GM19351 (cell line): ENCODE data around the gene DOCK9.
A peak's percentile ranks its signal among the peaks of the same experiment; 100 is the strongest.

Source experiments
- ATAC-seq: cut with Tn5 transposase; IDR thresholded peaks from one replicate; pipeline ENCODE4 v1.9.1; 2021; ENCODE audit warnings: mild to moderate bottlenecking, moderate library complexity; ENCODE audit not compliant: unreplicated experiment

DOCK9 gene

DNA sequence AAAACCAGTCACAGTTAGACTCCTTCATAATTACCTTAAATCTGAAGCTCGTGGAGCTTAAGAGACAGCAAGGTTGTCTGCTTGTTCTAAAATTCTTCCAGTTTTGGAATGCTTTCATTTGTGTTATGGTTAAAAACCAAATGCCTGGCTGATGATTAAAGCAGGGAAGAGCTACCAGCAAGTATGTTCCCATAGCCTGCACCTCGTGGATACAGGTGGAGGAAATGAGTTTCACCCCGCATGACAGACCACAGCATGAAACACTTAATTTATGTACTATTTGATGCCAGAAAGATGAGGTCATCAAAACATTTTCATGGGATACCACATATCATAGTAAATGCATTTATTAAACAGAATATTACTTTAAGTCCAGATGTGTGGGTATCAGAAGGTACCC, 416 bp upstream of the DOCK9 start:
- ATAC-seq: no peak

DNA sequence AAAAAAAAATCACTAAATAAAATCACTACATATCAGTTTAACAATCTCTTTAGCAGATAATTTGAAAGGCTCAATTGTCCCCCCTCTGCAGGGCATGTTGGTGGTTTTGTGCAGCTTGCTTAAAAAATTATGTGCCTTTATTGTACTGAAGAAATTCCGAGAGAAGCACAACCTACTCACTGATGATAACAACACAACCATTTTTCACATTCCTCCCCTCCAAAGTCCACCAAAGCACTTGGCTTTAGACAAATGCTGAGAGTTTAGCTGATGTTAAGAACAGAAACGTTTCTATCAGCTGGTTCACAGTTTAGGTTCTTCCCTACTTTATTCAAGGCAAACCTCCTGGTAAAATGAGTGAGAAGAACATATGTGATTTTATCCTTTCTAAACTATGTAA, 923 bp downstream of the DOCK9 start:
- no peak for ATAC-seq

DNA sequence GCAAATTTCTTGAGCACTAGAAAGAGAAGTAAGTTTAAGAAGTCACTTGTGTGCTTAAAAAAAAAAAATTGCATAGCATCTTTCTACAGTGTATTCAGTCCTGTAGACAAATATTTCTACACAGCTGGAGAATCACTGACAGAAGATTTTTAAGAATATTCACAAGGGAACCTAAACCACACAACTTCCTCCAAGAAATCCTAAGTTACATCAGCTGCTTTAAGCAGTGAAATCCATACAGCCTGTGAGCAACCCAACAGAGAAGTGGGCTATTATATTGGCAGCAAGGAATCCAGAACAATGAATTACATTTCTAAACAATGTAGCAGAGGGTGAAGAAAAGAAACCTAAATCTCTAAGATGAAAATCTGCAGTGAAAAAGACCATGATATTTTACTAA, 1.5 kb downstream of the DOCK9 start:
- no peak for ATAC-seq

DNA sequence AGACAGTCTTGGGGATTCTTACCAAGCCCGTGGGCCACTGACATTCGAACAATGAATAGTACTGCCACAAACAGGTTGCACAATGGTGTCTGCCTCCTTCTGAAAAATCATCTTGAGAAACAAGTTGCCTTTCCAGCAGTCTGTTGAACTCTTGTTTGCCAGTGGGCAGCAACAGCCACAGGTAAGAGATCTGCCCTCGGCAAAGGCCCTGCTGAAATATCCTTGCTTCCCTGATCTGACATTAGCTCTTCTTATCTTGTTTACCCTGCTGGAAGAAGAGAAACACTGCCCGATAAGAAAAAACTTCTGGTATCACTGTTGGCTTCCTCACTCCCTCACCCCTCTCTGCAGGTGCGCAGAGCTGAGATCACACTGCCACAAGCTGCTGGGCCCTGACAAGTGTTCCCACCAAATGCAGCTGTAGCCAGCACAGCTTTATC, 2.0 kb downstream of the DOCK9 start:
- no peak for ATAC-seq

DNA sequence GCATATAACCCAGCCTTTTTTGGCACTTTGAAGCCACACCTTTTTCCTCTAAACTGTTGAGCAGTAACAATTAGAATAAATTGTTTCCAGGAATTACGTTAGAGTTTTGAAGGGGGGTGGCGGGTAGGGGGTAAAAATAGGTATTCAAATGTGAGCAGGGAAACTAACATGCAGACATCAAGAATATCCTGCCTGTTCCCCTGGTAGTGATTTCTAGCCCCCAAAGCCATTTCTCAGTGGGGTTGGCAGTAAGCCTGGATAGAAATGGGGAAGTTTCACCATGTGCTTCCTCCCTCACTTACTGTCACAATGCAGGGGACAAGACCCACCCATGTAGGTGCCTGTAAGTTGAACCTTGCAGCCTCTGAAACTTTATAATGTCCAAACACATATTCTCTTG, 3.8 kb downstream of the DOCK9 start:
- ATAC-seq: peak; percentile 39

DNA sequence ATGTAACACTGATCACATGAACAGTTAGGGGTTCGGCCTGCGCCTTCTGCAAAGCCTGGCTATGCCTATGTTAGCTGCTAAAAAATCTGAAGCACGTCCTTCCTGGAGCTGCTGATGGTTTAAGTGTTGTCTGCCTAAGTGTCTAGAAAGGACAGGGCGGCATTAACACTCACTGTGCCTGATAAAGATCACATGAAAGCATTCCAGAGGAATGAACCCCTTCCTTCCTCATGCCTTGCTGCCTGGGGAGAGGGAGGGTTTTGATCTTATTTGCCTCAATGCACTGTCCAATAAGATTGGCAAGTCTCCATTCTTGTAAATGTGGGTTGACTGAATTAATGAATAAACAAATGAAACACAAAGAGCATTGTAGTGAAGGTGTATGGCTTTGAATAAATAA, 5.2 kb downstream of the DOCK9 start:
- no peak for ATAC-seq

DNA sequence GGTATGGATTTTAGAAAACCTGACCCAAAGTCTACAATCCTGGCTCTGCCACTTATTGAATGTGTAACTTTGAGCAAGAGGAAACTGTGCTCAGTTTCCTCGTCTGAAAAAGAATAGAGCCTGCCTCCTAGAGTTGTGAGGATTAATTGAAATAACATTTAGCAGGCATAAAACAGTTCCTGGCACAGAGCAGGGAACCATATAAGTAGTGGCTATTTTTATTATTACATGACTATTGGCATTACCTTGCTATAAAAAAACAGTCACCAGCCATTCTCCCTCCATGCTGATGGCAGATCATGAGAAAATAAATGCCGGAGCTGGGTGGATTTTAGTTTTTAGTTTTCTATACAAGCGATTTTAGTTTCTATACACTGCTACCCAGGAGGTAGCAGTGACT, 5.8 kb downstream of the DOCK9 start:
- no peak for ATAC-seq

DNA sequence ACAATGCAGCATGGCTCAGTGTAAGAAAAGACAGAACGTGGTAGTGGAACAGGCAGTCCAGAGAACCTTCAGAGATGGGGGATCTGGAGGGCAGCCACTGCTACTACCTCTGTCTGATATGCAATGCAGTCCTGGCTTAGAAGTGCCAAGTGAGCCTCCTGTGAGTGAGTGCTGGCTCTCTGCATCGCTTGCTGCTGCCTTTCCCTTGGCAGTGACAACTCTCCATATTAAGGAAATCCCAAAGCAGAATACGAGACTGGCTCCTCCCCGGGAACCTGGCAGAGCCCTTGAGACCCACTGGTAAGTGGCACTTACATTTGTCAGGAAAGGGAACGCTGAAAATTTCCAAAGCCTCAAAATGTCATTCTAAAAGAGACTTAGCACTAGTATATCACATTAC, 7.5 kb downstream of the DOCK9 start:
- ATAC-seq: no peak

DNA sequence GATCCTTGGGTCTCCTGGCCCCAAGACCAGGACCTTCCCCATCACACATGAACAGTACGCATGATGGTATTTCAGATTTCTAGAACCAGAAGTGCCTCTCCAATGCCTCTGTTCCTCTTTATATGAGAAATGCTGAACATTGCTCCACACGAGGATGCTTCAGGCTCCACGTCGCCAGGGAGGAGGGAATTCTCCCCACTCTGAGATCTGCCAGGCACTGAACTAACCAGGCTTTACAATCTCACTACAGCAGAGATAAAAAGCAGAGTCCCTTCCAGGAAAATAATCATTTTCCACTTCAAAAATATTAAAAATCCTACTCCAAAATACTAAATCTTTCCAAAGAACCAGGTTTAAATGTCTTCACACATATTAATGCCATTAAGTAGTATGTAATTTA, 10.4 kb downstream of the DOCK9 start:
- no peak for ATAC-seq

DNA sequence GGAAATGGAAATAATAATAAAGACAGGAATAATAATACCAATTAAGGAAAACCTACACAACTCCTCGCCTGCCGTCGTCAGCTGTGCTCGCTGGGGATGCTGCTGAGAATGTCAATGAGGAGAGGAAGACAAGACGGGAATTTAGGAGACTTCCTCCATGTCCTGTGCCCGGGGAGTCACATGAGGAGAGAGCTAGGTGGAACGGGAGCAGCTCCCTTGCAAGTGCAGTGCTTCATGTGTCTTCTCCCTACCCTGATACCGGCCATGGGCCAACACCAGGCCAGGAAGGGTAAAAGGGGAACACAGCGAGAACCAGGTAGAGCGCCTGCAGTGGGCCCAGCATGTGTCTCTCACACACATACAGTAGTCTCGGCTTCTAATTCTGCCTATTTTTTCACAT, 11.8 kb downstream of the DOCK9 start:
- ATAC-seq: no peak

DNA sequence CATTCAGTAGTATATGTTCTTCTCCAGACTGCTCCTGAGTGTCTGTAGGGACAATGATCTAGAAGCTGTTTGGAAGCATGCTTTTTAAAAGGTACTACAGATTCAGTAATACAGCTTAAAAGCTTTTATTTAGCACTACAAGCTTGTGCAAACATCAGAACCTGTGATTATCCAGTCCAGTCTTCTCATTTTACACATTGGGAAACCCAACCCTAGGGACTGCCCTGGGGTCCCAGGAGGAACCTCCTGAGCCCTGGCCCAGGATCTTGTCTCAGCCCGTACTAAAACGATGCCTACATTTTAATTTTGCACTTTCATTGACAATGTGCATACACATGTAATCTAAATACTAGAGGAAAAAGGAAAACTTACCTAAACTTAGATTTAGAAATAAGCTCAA, 12.5 kb downstream of the DOCK9 start:
- ATAC-seq: no peak

DNA sequence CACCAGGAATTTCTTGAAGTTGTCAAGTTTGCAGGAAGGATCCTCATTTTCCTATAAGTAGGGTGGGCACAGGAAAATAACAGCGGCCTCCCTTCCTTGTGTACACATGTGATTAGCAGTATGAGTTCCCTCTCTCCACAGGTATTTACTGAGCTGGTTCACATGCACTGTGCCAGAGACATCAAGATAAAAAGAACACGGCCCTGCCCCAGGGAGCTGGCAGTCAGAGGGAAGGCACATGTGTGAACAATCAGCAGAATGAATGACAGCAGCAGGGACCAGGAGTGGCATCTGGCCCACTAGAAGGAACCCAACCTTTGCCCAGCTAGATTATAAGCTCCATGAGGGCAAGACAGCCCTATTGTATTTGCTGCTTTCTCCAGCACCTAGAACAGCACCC, 13.9 kb downstream of the DOCK9 start:
- ATAC-seq: no peak

DNA sequence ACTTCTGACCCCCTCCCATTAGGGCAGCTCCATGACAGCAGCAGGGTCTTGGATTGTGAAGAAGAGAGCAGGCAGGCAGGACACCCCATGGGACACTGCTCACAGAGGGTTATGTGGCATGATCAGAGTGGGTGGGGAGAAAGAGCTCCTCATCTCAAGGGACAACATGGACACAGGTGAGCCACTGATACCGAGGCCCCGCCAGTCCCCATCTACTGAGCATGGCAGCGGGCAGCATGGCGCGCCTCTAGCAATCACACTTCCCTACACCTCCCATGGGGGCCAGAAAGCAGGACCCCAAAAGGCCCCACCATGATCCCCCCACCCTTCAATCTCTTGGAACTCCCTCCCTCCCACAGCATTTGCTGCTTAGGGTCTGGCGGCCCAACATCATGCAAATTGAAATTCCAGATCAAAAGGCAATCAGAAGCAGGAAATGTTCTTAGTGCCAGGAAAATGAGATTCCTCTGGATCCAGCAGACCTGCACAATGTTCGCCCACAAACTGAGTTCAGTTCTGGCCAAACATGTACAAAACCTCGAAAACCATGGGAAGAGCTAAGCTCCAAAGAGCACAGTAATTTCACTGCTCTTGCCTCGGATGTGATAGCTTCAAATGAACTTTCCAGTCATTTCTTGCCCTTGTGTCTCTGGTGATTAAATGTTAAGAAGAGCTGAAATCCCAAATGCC, 14.8 kb downstream of the DOCK9 start:
- no peak for ATAC-seq

DNA sequence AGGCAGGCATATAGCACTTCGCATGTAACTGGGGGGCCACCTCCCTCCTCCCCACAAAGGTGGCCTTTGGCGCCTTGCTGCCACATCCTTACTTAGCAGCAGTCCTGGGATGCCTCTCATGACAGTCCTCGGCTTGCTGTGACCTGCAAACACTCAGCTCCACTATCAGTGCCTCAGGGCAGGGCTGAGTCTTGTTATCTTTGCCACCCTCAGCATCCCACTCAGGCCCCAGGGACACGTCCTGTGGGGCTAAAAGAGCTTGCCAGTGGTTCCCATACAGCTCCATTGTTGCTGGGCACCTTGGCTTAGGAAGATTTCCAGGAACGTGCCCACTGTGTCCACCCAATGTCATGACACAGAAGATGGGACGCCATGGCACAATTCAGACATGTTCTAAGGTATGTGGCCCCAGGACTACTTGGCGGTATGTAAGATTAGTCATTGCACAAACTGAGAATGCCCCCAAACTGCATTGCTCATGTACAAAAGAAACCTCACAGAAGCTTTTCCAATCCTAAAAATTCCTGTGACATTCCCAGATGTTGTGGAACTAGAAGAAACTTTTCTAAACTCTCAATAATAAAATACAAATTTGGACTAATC, 16.3 kb downstream of the DOCK9 start:
- no peak for ATAC-seq

DNA sequence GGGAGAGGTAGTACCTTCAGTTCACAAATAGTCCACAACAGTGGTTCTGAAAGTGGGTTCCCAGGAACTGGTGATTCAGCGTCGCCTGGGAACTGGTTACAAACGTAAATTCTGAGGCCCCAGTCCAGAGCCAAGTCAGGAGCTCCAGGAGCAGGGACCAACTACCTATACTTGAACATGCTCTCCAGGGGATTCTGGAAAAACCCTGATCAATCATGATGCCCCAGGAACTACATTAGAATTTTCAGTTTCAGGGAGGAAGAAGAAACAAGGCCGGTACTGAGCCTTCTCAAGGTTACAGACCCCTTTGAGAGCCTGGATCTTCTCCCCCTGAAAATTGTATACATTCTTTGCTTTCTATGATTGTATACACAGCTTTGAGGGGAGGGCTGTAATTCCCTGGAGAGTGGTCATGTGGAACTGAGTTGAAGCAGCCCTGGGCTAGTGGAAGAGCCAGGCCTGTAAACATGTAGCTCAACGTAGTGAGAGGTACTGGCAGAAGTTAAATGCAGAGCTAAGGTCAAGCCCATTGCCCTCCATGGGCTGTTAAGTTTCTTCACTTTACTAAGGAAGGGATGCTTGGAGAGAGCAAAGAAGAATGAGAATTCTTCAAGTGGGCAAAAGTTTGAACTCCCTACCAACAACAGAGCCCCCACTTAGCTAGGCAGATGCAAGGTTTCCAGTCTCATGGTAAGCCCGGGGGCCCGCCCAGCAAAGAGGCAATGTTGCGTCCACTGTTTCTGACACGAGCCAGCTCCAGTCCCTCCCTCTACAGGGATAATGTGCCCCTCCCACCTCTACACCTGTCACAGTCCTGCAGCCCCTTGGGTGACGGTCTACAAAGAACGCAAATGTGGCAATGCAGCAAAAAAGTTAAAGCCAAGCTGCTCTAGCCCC, 17.0 kb downstream of the DOCK9 start:
- ATAC-seq: no peak

DNA sequence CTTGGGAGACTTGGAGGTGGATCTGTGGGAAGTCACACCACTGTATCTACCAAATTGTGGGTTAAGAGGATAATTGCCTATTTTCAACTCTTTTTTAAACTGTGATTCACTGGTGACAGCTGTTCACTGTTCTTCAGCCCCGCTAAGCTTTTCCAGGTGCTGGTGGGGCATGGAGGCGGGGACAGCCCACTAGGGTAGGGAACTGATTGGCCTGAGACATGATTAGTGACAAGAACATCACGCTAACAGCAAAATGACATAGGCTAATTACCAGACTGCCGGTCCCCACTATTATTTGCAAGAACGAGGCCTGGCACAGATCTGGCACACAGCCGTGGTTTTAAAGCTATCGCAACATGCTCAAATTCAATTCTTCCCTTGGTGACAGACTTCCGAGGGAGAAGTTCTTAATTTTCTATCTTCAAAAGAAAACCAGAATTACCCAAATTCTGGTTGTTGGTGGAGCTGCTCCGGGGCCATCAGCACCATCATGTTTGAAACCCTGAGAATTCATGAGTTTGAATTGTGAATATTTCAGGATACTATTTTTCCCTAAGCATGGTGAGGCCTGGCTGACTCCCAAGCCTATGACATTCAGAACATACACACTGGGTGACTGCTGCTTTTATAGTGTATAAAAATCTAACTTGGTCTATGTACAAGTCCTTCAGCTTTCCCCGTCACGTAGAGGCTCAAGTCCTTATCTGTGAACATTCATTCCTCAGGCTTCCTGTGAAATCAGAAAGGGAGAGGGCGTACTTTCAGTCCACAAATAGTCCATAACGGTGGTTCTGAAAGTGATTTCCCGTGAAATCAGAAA, 17.9 kb downstream of the DOCK9 start:
- ATAC-seq: no peak

DNA sequence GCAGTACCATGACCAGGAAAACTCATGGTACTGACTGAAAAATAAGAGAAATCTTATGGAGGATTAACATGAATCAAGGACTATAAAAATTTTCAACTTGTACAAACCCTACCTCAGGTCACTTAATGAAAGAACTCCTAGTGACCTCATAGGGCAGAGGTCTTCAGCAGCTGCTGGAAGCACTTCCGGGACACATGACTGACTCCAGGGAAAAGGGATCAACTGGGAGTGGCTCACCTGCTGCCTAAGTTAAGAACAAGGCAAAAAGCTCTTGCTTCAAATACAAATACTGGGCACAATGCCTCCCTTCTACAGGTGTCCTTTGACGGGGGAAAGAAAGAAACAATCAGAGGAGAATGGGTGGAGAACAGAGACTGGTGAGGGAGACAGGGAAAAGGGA, 18.6 kb downstream of the DOCK9 start:
- ATAC-seq: no peak

DNA sequence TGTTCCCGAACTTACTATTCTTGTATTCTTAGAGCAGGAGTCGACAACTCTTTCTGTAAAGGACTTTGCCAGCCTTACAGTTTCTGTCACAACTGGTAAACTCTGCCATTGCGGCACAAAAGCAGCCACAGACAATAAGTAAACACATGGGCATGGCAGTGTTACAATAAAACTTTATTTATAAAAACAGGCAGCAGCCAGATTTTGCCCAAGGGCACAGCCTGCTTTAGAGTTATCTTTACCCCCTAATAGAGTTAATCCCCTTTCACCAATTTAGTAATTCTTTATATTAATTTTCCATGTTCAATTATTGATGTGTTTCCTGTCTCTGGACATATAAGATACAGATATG, 19.4 kb downstream of the DOCK9 start:
- ATAC-seq: no peak

DNA sequence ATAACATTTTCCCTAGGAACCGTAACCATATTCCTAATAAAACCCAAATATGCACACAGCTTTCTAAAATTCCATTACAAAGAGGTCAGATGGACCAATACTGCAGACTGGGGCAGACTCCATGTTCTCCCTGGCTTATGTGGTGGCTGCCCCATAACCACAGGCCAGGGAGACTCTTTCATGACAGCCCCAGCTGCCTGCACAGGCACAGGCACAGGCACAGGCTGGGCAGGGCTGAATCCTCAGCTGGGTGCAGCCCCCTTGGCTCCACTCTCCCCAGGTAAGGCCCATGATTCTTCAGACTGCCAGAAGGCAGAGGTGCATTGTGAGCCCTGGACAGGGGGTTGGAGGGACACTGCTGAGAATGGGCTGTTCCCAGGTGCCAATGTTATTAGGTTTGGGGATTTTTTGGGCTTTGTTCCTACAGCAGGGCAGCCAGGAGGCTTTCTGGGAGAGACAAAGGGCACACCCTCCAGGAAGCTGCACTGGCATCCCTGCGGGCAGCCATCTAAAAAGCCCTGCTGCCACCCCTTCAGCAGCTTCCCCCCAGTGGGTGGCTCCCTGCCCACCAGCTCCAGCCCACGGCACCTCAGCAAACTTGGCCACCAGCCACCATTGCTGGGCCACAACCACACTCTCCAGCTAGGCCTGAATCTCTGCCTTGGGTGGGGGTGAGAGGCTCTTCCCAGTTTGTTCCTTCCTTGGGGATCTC, 20.0 kb downstream of the DOCK9 start:
- no peak for ATAC-seq

DNA sequence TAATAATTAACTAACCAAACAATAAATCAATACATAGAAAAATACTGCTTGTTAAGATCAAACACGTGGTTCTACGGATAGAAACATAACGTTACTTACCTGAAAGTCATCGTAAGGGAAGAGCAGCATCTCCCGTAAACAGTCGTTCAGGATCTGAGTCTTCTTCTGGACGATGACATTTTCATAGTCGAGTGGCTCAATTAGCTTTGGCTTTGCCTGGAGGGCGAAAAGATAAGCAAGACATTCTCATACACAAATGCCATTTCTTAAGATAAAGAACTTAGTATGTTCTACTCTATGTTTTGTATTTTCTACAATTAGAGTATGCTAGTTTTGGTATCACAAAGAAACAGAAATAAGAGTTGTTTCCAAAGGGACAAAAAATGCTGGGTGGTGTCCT, 22.5 kb downstream of the DOCK9 start:
- no peak for ATAC-seq

DNA sequence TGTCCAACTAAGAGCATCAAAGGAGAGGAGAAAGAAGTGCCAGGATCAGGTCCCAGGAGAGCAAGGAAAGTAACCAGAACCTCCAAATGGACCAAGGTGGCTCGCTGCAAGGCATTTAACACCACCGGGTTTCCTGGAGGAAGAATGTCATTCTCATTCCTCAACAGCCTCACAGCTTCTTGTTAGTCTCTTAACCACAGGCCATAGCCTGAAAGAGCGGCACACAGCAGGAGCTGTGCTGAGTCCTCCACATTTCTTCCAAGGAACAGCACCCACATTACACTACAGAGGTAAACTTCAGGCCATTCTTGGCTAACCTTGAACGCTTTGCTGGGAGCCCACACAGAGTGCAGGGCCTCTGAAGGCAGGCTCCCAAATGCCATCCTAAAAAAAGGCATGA, 23.6 kb downstream of the DOCK9 start:
- ATAC-seq: no peak
